ENCODE measurements around the gene SPTBN4.
"Not testable (repeated sequence)": the region's sequence is repeated elsewhere in the genome, so short reads cannot be mapped to it uniquely, and the experiment has no call there.

The SPTBN4 gene

GRCh38 chr19:40559394-40559793 lies 92.6 kb downstream of the SPTBN4 start:
- H3K9ac ChIP-seq (ENCODE audit: low read length): no peak overlapping the region
- no peaks in the 10 kb centered on the region for H3K79me2 ChIP-seq (ENCODE audit: insufficient read depth, low read length)
- TF ChIP-seq CTCF (IDR thresholded peaks at IDR 0.05; ENCODE audit: low read length): no peak
- TF ChIP-seq EZH2 (IDR thresholded peaks at IDR 0.05; ENCODE audit: borderline replicate concordance, low read length): no peak
- no peaks in the 10 kb centered on the region for H3K36me3 ChIP-seq (ENCODE audit: insufficient read depth, low read length)
- H3K9me3 ChIP-seq (ENCODE audit: low read length): no peaks in the 10 kb centered on the region
- no peaks in the 10 kb centered on the region for H4K20me1 ChIP-seq (ENCODE audit: insufficient read depth, low read length)
- no peaks in the 10 kb centered on the region for H3F3A ChIP-seq (ENCODE audit: insufficient read depth, low read length)
- H3K4me3 ChIP-seq (ENCODE audit: low read depth, low read length, poor library complexity, severe bottlenecking): no peak overlapping the region
- H3K4me2 ChIP-seq (ENCODE audit: low read length): no peak overlapping the region
- 0 out of 2 replicates have a peak, but pooled peaks cover 4% of the 10 kb centered on the region for H3K27me3 ChIP-seq (ENCODE audit: insufficient read depth, low read length)
- no peaks in the 10 kb centered on the region for H3K4me1 ChIP-seq (ENCODE audit: insufficient read depth, low read length, severe bottlenecking)
- no peak overlapping the region for H3K27ac ChIP-seq (ENCODE audit: low read depth, low read length, poor library complexity, severe bottlenecking)
- H3K9me2 ChIP-seq (ENCODE audit: low read depth, low read length): no peaks in the 10 kb centered on the region
- H2AFZ ChIP-seq (ENCODE audit: low read length): no peak overlapping the region

- Histone ChIP-seq H3K4me2 (ENCODE audit: low read length) (no peak overlapping the region), H3F3A (ENCODE audit: insufficient read depth, low read length) (no peaks in the 10 kb centered on the region), H3K27ac (ENCODE audit: low read depth, low read length, poor library complexity, severe bottlenecking) (no peak overlapping the region), H3K79me2 (ENCODE audit: insufficient read depth, low read length) (no peaks in the 10 kb centered on the region), H3K9ac (ENCODE audit: low read length) (no peak overlapping the region), H3K4me3 (ENCODE audit: low read depth, low read length, poor library complexity, severe bottlenecking) (no peak overlapping the region), H4K20me1 (ENCODE audit: insufficient read depth, low read length) (no peaks in the 10 kb centered on the region), H3K4me1 (ENCODE audit: insufficient read depth, low read length, severe bottlenecking) (no peaks in the 10 kb centered on the region), H3K9me3 (ENCODE audit: low read length) (no peaks in the 10 kb centered on the region), H3K27me3 (ENCODE audit: insufficient read depth, low read length) (no peaks in the 10 kb centered on the region), H3K36me3 (ENCODE audit: insufficient read depth, low read length) (no peaks in the 10 kb centered on the region), H3K9me2 (ENCODE audit: low read depth, low read length) (no peaks in the 10 kb centered on the region), H2AFZ (ENCODE audit: low read length) (no peak overlapping the region)
- TF ChIP-seq EZH2 (IDR thresholded peaks at IDR 0.05; ENCODE audit: borderline replicate concordance, low read length) (no peak), CTCF (IDR thresholded peaks at IDR 0.05; ENCODE audit: low read length) (no peak)
Measured at GRCh38 chr19:40560092-40560507, 93.3 kb downstream of the SPTBN4 start.

DNA sequence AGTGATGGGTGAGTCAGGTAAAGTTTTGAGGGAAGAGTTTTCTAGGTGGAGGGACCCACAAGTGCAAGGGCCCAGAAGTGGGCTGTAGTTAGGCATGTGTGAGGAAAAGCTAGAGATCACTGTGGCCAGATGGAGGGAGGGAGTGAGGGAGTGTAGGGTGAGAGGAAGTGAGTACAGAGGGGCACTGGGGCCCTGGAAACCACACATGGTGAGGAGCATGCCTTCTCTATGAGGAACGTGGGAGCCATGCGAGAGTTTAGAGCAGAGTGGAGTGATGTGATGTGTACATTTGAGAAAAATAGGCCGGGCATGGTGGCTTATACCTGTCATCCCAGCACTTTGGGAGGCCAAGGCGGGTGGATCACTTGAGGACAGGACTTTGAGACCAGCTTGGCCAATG lies 95.1 kb downstream of the SPTBN4 start:
- no peak overlapping the region for H2AFZ ChIP-seq (ENCODE audit: low read length)
- no peaks in the 10 kb centered on the region for H3K4me1 ChIP-seq (ENCODE audit: insufficient read depth, low read length, severe bottlenecking)

GRCh38 chr19:40564535-40564934 lies 97.7 kb downstream of the SPTBN4 start:
- not testable (repeated sequence) for H3K4me3 ChIP-seq (ENCODE audit: low read depth, low read length, poor library complexity, severe bottlenecking); H3K9me3 ChIP-seq (ENCODE audit: low read length); H3K9me2 ChIP-seq (ENCODE audit: low read depth, low read length); H4K20me1 ChIP-seq (ENCODE audit: insufficient read depth, low read length); H3K9ac ChIP-seq (ENCODE audit: low read length); H3K27ac ChIP-seq (ENCODE audit: low read depth, low read length, poor library complexity, severe bottlenecking); H2AFZ ChIP-seq (ENCODE audit: low read length); H3K4me2 ChIP-seq (ENCODE audit: low read length); H3K27me3 ChIP-seq (ENCODE audit: insufficient read depth, low read length); H3F3A ChIP-seq (ENCODE audit: insufficient read depth, low read length); H3K79me2 ChIP-seq (ENCODE audit: insufficient read depth, low read length); H3K36me3 ChIP-seq (ENCODE audit: insufficient read depth, low read length); H3K4me1 ChIP-seq (ENCODE audit: insufficient read depth, low read length, severe bottlenecking)

More for the DNA sequence above, 95.1 kb downstream of the SPTBN4 start:
- H3K9ac ChIP-seq (ENCODE audit: low read length): no peak overlapping the region
- TF ChIP-seq EZH2 (IDR thresholded peaks at IDR 0.05; ENCODE audit: borderline replicate concordance, low read length) (no peak), CTCF (IDR thresholded peaks at IDR 0.05; ENCODE audit: low read length) (no peak)
- H3F3A ChIP-seq (ENCODE audit: insufficient read depth, low read length): no peaks in the 10 kb centered on the region
- no peaks in the 10 kb centered on the region for H3K36me3 ChIP-seq (ENCODE audit: insufficient read depth, low read length)
- no peak overlapping the region for H3K4me3 ChIP-seq (ENCODE audit: low read depth, low read length, poor library complexity, severe bottlenecking)
- H3K4me2 ChIP-seq (ENCODE audit: low read length): no peak overlapping the region
- no peaks in the 10 kb centered on the region for H3K9me2 ChIP-seq (ENCODE audit: low read depth, low read length)
- no peaks in the 10 kb centered on the region for H3K9me3 ChIP-seq (ENCODE audit: low read length)
- H4K20me1 ChIP-seq (ENCODE audit: insufficient read depth, low read length): no peaks in the 10 kb centered on the region
- H3K27ac ChIP-seq (ENCODE audit: low read depth, low read length, poor library complexity, severe bottlenecking): no peak overlapping the region
- H3K79me2 ChIP-seq (ENCODE audit: insufficient read depth, low read length): no peaks in the 10 kb centered on the region
- no peaks in the 10 kb centered on the region for H3K27me3 ChIP-seq (ENCODE audit: insufficient read depth, low read length)

All from OCI-LY1 (cell line).